Memory B cell (primary cell): ENCODE measurements around the gene SKIC3.

Experiments
- ATAC-seq: fragments of 150-1000 bp; cut with Tn5 transposase; 2 replicates; pipeline ENCODE4 v1.10.0; 2021; ENCODE audit warnings: low read depth, mild to moderate bottlenecking, moderate library complexity
- DNase-seq, 2 donors: peaks; one replicate each; pipeline ENCODE4 v3.0.0; 2022; ENCODE audit warnings: low spot score in 2 of 2
- H3K27ac Mint-ChIP-seq: one replicate; pipeline ENCODE4 v1.8.0; 2022; ENCODE audit warnings: mild to moderate bottlenecking, moderate library complexity, mixed read lengths
- H3K27me3 Mint-ChIP-seq: one replicate; pipeline ENCODE4 v1.8.0; 2022; ENCODE audit warnings: mixed read lengths
- H3K36me3 Mint-ChIP-seq: one replicate; pipeline ENCODE4 v1.8.0; 2022; ENCODE audit warnings: mild to moderate bottlenecking, mixed read lengths
- H3K4me1 Mint-ChIP-seq: one replicate; pipeline ENCODE4 v1.8.0; 2022; ENCODE audit warnings: mixed read lengths
- H3K4me3 Mint-ChIP-seq: one replicate; pipeline ENCODE4 v1.8.0; 2022; ENCODE audit warnings: mild to moderate bottlenecking, moderate library complexity, mixed read lengths
- H3K9me3 Mint-ChIP-seq: one replicate; pipeline ENCODE4 v1.8.0; 2022; ENCODE audit warnings: mixed read lengths

SKIC3 gene

DNA sequence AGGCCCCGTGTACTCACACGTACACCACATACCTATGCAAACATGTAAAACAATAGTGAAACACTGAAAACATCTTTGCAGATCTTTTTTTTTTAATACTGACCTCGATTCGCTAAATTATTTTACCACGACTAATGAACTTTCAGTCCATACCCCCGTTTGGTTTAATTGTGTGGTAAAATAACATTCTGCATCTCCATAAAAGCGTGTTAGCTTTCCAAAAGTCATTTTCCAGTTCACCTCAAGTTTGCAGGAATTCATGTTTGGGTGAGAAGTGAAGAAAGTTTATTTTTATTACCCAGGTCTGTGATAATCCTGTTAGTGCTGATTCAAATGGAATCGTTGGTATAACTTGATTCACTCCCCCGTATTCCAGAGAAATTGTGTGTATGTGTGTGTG is 776 bp upstream of the SKIC3 start:
- Mint-ChIP-seq H3K27me3 (no peaks in the 10 kb centered on the region), H3K4me3 (peak overlapping the region; percentile 100), H3K4me1 (peaks cover 27% of the 10 kb centered on the region), H3K27ac (peak overlapping the region; percentile 95), H3K9me3 (no peaks in the 10 kb centered on the region), H3K36me3 (peaks cover 6% of the 10 kb centered on the region)
- DNase-seq, result no peak
- no peak for ATAC-seq

DNA sequence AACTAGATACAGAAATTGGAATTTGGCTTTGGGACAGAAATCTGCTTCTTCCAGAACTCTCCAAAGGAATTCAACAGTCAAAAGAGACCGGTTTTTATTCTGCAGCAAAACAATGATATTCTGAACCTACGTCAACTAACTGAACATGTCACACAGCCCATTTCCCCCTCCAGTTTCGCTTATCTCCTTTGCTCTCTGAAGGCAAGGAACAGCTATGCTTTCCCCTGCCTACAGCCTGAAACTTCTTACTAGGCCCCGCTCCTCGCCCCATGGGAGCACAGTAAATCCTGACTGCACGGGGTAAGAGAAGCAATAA is 488 bp downstream of the SKIC3 start:
- Mint-ChIP-seq H3K4me1 (peaks cover 27% of the 10 kb centered on the region), H3K27ac (peak overlapping the region; percentile 95)
- DNase-seq, result no peak

DNA sequence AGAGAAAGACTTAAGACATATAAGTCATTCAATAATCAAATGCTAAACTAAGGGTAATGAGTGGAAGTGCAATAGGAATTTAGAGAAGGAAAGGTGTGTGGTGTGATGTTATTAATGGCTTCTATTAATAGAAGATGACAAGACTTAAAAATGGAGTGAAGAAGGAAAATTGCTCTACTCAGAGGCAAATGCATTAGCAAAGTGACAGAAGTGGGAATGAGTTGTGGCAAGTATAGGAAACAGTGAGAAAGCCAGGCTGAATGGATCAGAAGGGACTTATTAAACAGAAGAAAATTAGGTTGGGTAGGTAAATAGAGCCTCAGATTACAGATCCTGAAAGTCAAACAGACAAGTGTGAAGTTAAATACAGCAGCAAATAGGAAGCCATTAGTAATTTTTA is 5.7 kb downstream of the SKIC3 start:
- no peak overlapping the region for H3K27ac Mint-ChIP-seq
- no peaks in the 10 kb centered on the region for H3K9me3 Mint-ChIP-seq
- H3K4me3 Mint-ChIP-seq, result no peak overlapping the region
- H3K27me3 Mint-ChIP-seq, result no peaks in the 10 kb centered on the region
- DNase-seq, result no peak
- ATAC-seq, result no peak
- H3K4me1 Mint-ChIP-seq, result peaks cover 21% of the 10 kb centered on the region
- peaks cover 26% of the 10 kb centered on the region for H3K36me3 Mint-ChIP-seq

More for the DNA sequence above, 488 bp downstream of the SKIC3 start:
- H3K27me3 Mint-ChIP-seq, result no peaks in the 10 kb centered on the region
- ATAC-seq, result peak; percentile 48
- peaks cover 9% of the 10 kb centered on the region for H3K36me3 Mint-ChIP-seq
- no peaks in the 10 kb centered on the region for H3K9me3 Mint-ChIP-seq
- H3K4me3 Mint-ChIP-seq, result peak overlapping the region; percentile 100

DNA sequence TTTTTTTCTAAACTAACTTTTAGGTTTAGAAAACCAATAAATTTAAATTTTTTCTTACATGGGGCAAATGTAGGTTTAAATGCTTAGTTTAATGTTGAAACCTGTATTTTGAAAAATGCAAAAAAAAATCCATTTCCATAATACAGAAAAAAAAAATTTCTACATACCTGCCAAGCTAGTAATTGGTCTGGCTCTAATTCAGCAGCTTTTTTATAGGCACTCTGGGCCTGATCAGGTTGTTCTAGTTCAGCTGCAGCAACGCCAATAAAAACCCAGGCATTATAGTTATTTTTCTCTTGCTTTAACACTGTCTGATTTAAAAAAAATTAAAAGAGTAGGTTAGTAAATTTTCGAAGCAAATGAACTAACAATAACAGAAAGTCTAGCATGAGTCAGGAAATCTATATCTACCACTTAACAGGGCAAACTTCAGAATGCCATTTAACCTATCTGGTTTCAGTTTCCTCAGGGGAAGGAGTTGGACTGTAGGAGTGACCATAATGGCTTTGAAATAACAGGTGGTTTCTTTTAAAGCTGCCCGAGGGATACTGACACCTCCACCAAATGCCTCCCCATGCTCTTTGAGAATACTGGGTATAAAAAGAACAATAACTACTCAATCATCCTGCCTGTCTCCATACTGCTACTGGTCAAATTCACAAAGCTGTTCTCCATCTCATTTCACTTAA is 11.6 kb downstream of the SKIC3 start:
- peaks cover 32% of the 10 kb centered on the region for H3K36me3 Mint-ChIP-seq
- H3K27me3 Mint-ChIP-seq, result no peaks in the 10 kb centered on the region
- DNase-seq (no peak), ATAC-seq (no peak)
- no peak overlapping the region for H3K27ac Mint-ChIP-seq
- H3K4me1 Mint-ChIP-seq, result no peaks in the 10 kb centered on the region
- no peak overlapping the region for H3K4me3 Mint-ChIP-seq
- no peaks in the 10 kb centered on the region for H3K9me3 Mint-ChIP-seq

DNA sequence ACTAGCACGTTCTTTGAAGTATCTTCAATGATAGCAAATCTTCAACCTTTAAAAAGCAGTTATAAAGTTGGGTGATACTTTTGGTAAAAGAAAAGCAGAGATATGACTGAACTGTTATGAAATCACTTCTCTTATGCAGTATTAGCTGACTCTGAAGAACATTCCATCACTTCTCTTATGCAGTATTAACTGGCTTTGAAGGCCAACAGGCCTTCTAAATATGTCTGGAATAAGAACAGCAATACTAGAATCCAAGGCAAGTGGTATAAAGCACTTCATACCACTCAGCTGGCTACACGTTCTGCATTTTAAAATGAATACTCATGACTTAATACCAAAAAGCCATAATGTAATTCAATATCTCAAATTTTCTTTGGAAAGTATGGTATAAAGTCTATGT is 17.3 kb downstream of the SKIC3 start:
- H3K4me1 Mint-ChIP-seq, result no peaks in the 10 kb centered on the region
- H3K27me3 Mint-ChIP-seq, result no peaks in the 10 kb centered on the region
- ATAC-seq (no peak), DNase-seq (no peak)
- no peak overlapping the region for H3K27ac Mint-ChIP-seq
- H3K4me3 Mint-ChIP-seq, result no peak overlapping the region
- H3K9me3 Mint-ChIP-seq, result no peaks in the 10 kb centered on the region
- peaks cover 41% of the 10 kb centered on the region for H3K36me3 Mint-ChIP-seq

DNA sequence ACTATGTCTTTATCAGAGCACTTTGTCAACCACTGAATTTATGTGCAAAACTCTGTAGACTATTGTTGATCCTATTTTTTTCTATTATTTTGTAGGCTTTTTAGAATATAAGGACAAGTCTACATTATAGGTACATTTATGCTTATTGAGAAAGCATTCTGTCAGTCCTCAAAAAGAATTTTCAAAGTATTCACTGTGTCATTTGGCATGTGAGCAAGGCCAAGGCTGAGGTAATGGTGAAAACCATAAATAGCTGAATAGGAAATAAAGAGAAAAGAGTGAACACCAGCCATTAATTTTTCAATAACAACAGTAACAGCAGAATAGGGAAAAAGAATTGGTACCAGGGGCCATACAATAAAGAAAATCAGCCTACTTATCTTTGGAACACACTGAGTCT is 21.0 kb downstream of the SKIC3 start:
- Mint-ChIP-seq H3K27ac (no peak overlapping the region), H3K36me3 (peaks cover 31% of the 10 kb centered on the region), H3K27me3 (no peaks in the 10 kb centered on the region), H3K9me3 (no peaks in the 10 kb centered on the region), H3K4me3 (no peak overlapping the region), H3K4me1 (peaks cover 2% of the 10 kb centered on the region)
- ATAC-seq (no peak), DNase-seq (no peak)

DNA sequence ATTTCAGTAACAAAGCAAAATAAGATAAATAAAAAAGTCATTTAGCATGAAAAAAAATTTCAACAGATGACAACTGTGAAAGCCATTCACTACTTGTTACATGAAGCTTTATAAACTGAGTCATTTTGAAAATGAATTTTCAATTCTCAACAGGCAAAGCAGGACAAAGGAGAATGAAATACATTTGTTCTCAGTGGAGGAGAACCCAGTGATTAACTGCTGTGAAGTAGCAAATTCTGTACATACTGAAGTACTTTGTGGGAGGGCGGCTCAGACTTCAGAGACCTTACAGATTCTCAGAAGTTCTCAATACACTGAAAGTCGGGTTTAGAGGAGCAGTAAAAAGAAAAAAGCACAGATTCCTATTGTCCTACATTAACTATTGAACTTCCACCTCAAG is 21.7 kb downstream of the SKIC3 start:
- no peak overlapping the region for H3K4me3 Mint-ChIP-seq
- no peak for DNase-seq
- H3K27me3 Mint-ChIP-seq, result no peaks in the 10 kb centered on the region
- no peak overlapping the region for H3K27ac Mint-ChIP-seq
- peaks cover 2% of the 10 kb centered on the region for H3K4me1 Mint-ChIP-seq
- peaks cover 35% of the 10 kb centered on the region for H3K36me3 Mint-ChIP-seq
- H3K9me3 Mint-ChIP-seq, result no peaks in the 10 kb centered on the region
- no peak for ATAC-seq

DNA sequence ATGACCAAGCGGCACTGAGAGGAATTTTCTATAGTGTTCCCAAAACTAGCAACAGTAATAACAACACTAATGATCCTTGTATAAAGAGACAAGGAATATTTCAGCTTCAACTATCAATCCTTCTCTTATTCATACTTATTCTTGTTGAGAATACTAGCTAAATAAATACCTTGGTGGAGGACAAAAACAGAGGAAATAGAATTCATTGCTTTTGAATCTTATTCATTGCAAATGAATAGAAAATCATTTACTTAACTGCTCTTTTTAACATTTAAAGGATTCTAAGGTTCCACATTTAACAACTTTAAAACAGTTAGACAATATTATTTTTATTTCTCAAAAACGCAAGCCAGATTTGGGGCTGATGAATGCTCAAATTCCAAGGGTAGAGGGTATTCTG is 22.4 kb downstream of the SKIC3 start:
- Mint-ChIP-seq H3K9me3 (no peaks in the 10 kb centered on the region), H3K27me3 (no peaks in the 10 kb centered on the region), H3K4me3 (no peak overlapping the region), H3K4me1 (peaks cover 2% of the 10 kb centered on the region), H3K27ac (no peak overlapping the region), H3K36me3 (peaks cover 35% of the 10 kb centered on the region)
- ATAC-seq, result no peak
- DNase-seq, result no peak

DNA sequence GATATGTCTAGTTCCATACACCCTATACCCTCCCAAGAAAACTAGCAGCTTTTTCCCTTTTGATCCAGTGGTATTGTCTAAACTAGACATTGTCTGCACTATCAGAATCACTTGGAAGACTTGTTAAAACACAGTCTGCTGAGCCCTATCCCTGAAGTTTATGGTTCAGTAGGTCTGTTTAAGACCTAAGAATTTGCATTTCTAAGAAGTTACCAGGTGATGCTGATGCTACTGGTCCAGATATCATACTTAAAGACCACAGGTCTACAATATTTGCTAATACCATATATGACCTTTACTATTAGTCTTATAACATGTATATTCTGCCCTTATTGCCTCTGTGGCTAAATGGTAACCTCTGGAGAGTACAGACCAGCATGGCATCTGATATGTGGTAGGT is 23.3 kb downstream of the SKIC3 start:
- H3K27ac Mint-ChIP-seq, result peak overlapping the region; percentile 28
- H3K4me1 Mint-ChIP-seq, result peaks cover 2% of the 10 kb centered on the region
- H3K4me3 Mint-ChIP-seq, result no peak overlapping the region
- H3K27me3 Mint-ChIP-seq, result no peaks in the 10 kb centered on the region
- H3K9me3 Mint-ChIP-seq, result no peaks in the 10 kb centered on the region
- H3K36me3 Mint-ChIP-seq, result peaks cover 32% of the 10 kb centered on the region
- peak; percentile 27 for ATAC-seq
- DNase-seq, result no peak

DNA sequence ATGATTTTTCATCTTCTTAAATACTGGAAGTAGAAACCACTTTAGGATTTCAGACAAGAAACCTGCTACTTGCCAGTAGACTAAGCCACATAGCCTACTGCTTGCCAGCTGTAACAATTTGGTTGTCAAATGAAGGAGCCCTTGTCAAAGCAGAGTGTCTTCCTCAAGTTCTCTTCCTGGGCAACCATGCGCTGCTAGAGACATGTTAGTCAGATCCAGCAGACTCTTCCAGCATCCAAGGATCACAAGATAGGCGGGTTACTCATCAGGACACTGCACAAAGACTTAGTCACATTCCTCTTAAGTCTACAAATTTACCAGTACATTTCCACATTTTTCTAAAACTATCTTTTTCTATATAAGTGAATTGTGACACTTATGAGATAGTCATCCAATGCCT is 24.4 kb downstream of the SKIC3 start:
- peaks cover 36% of the 10 kb centered on the region for H3K36me3 Mint-ChIP-seq

DNA sequence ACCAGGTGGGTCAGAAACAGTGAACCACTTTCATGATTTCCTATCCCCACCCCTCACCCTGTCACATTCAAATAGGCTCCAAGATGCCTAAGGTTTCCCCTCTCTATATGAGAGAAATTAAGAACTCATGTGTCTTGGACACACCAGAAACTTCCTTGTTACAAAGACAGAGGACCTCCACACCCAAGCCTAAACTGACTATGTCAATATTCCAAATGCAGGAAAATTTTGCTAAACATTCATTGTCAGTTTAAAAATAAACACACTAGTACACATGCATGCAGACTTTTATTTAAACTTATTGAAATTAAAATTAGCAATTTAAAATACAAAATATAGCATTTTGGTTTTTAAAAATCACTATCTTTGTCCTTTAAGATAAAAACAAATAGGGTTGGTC is 26.2 kb downstream of the SKIC3 start:
- peaks cover 28% of the 10 kb centered on the region for H3K36me3 Mint-ChIP-seq
- H3K9me3 Mint-ChIP-seq, result no peaks in the 10 kb centered on the region
- DNase-seq (no peak), ATAC-seq (no peak)
- H3K4me1 Mint-ChIP-seq, result peaks cover 2% of the 10 kb centered on the region
- H3K27me3 Mint-ChIP-seq, result no peaks in the 10 kb centered on the region
- no peak overlapping the region for H3K27ac Mint-ChIP-seq
- no peak overlapping the region for H3K4me3 Mint-ChIP-seq

More for the DNA sequence above, 24.4 kb downstream of the SKIC3 start:
- ATAC-seq (no peak), DNase-seq (no peak)
- H3K4me1 Mint-ChIP-seq, result peaks cover 2% of the 10 kb centered on the region
- H3K9me3 Mint-ChIP-seq, result no peaks in the 10 kb centered on the region
- H3K27me3 Mint-ChIP-seq, result no peaks in the 10 kb centered on the region
- H3K27ac Mint-ChIP-seq, result no peak overlapping the region
- H3K4me3 Mint-ChIP-seq, result no peak overlapping the region

DNA sequence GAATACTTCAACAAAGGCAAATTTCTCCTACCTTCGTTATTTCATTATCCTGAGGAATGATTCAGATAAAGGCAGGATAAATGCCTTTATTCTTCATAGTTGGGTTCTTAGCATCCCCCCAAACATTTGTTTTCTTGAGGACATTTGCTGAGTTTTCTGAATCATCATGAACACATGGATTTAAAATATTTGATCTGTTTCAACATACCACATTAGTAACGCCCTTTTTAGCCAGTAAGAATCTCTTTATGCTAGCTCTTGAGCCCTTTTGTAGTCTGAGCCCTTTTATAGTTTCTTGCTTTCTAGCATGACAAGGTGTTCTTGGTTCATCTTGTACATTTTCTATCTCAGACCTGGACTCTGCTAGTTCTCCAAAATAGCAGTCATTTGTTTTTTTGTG is 27.9 kb downstream of the SKIC3 start:
- no peaks in the 10 kb centered on the region for H3K27me3 Mint-ChIP-seq
- ATAC-seq (no peak), DNase-seq (no peak)
- H3K36me3 Mint-ChIP-seq, result peaks cover 27% of the 10 kb centered on the region
- peaks cover 2% of the 10 kb centered on the region for H3K4me1 Mint-ChIP-seq
- H3K27ac Mint-ChIP-seq, result no peak overlapping the region
- no peak overlapping the region for H3K4me3 Mint-ChIP-seq
- H3K9me3 Mint-ChIP-seq, result no peaks in the 10 kb centered on the region

DNA sequence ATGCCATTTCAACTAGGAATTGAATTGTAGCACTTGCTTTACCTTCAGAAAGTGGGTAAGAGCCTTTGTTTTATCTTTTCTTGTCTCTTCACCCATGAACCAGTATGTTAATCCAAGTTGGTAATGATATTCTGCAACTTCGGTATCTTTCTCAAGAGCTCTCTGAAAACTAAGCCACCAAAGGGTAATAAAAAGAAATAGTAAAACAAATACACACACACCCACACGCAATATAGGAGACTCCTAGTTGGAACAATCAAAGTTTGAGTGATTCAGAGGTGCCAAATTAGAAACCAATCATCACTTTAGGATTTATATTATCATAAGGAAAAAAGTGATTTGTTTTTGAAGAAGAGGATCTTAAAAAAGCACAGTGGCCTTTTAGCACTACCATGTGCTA is 30.4 kb downstream of the SKIC3 start:
- ATAC-seq (no peak), DNase-seq (no peak)
- Mint-ChIP-seq H3K9me3 (no peaks in the 10 kb centered on the region), H3K27me3 (no peaks in the 10 kb centered on the region), H3K36me3 (peaks cover 31% of the 10 kb centered on the region), H3K27ac (no peak overlapping the region), H3K4me3 (no peak overlapping the region), H3K4me1 (peaks cover 2% of the 10 kb centered on the region)

DNA sequence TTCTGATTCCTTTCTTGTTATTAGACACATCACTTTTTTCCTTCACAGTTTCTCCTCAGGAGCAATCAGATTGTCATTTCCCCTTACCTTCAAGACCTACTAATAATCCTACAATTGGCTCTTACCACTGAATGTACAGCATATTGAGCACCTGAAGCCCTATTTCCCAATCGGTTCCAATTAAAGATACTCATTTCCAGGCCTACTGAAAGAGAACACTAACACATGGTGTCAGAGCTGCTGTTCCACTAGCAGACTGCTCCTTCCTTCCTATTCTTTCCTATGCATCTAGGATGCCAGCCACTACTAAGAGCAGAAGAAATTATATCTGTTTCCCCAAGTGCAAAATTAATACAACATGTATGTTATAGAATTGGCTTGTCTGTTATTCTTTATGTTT is 34.6 kb downstream of the SKIC3 start:
- Mint-ChIP-seq H3K36me3 (peaks cover 25% of the 10 kb centered on the region), H3K4me3 (no peak overlapping the region), H3K27ac (no peak overlapping the region), H3K9me3 (peaks cover 2% of the 10 kb centered on the region), H3K27me3 (no peaks in the 10 kb centered on the region), H3K4me1 (no peaks in the 10 kb centered on the region)
- no peak for ATAC-seq
- DNase-seq, result no peak

DNA sequence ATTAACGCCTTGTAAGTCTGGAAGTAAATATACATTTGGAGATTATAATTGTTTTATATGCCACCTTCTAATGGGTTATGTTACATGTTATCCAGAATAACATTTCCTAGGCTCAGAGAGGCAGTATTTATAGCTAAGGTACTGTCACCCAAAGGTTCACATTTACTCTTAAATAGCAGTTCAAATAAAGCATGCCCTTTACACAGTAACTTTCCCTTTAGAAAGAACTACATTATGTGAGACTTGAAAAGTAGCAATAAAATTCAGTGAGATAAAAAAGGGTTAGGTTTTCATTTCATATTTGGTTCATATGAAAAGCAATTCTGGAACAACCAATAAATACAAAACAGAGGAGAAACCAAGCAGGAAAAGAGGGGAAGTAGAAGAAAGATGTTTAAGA is 35.1 kb downstream of the SKIC3 start:
- Mint-ChIP-seq H3K36me3 (peaks cover 28% of the 10 kb centered on the region), H3K4me3 (no peak overlapping the region), H3K27me3 (no peaks in the 10 kb centered on the region), H3K27ac (no peak overlapping the region), H3K9me3 (peaks cover 2% of the 10 kb centered on the region), H3K4me1 (no peaks in the 10 kb centered on the region)
- no peak for ATAC-seq
- DNase-seq, result no peak
